Activated CD4-positive, alpha-beta T cell treated with anti-CD3 and anti-CD28 coated beads for 4 hours (primary cell): Measurements from ENCODE around the gene FAM20A.
"Not testable (repeated sequence)": the region's sequence is repeated elsewhere in the genome, so short reads cannot be mapped to it uniquely, and the experiment has no call there.

Source experiments
- DNase-seq, 2 donors: peaks; one replicate each; pipeline ENCODE4 v3.0.0-alpha.2; 2020

The FAM20A gene

GRCh38 chr17:68564415-68565111 lies 36.6 kb downstream of the FAM20A start:
- DNase-seq = no peak

- DNase-seq = no peak
Measured at GRCh38 chr17:68562736-68563135, 38.4 kb downstream of the FAM20A start.

DNA sequence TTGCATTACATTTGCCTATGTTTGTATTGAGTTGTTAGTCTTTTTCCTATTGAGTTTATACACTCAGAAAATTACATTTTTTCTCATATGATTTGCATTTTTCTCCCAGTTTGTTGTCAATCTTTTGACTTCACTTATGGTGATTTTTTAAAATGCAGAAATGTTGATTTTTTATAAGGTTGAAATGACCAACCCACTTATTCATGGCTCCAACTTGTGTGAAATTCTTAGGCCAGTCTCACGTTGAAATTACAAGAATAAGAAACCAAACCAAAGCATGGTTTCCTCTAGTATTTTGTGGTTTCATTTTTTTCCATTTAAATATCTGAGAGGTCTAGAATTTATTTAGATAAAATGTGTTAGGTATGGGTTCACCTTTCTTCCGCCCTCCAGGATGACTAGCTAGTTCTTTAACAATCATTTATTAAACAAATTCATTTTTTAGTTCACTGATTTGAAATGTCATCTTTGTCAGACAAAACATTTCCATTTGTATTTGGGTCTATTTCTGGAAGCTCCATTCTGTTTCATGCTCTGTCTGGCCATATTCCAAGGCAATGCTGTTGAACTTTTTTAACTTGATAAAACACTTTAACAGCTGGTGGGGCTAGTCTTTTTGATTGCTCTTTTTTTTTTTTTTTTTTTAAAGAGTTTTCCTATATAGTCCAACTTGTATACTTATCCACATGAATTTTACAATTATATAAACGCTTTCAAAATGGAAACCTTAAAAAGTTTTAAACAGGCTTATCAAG lies 40.0 kb downstream of the FAM20A start:
- no peak for DNase-seq

DNA sequence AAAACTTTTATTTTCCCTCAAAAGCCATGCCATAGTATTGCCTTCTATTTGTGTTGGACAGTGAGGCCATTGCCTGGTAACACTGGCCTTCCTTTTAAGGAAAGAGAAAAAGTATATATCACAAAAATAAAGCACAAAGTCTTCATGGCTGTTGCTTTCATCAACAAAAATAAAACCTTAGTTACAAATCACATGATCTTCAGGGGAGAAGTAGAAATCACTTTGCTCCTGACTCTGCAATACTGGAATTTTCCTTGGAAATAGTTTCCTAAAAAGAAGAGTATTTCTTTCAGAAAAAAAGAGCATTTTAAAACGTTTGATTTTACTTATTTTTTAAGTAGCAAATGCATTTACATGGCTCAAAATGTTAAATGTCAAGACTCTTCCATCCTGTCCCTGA lies 41.9 kb downstream of the FAM20A start:
- DNase-seq = no peak

DNA sequence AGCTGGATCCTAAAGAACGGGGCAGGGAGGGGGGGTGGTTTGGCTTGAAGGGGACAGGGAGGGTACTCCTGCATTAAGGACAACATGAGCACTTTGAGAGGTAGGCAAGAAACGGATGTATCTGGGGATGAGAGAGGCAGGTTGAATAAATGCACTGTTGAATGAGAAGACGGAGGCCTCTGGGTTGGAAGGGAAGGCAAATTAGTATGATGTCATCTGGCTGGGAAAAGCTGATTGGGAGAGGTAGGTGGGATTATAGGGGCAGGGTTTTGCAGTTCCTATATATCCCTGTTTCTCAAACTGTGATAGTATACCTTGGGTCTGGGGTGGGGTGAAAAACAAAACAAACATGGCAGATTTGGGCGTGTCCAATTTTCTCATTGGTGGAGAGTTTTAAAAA lies 44.6 kb downstream of the FAM20A start:
- no peak for DNase-seq

DNA sequence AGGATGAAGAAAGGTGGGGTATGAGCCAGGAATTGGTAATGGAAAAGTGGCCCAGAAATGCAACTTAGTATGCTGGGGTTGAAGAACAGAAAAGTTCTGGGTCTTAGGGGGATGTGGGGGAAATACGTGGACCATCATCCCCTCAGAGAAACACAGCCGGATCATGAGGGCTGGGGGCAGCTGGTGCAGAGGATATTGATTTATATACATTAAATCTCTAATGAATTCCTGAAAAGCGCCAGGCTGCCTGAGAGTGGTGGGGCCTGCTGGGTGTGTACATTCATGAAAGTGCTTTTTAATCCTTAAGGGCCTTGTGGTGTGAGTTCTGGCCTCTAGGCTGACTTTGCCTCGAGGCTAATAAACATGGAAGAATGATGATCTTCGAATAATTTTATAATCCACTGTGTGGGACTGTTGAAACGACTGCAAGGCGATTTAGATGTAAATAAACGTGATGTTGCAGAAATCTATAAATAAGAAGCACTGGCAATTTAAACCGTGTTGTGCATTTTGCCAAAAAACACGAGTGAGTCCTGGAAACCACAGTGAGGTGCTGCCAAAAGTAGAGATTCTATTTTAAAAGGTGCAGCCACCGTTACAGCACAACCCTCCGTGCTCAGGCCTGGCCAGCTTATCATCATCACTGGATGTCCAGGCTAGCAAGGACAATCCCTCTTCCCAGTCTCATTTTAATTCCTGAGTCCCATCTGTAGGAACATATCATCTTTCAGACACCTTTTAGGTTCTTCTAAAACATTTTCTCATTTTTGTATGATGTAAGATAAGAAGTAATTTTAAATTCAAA lies 56.9 kb downstream of the FAM20A start:
- no peak for DNase-seq

DNA sequence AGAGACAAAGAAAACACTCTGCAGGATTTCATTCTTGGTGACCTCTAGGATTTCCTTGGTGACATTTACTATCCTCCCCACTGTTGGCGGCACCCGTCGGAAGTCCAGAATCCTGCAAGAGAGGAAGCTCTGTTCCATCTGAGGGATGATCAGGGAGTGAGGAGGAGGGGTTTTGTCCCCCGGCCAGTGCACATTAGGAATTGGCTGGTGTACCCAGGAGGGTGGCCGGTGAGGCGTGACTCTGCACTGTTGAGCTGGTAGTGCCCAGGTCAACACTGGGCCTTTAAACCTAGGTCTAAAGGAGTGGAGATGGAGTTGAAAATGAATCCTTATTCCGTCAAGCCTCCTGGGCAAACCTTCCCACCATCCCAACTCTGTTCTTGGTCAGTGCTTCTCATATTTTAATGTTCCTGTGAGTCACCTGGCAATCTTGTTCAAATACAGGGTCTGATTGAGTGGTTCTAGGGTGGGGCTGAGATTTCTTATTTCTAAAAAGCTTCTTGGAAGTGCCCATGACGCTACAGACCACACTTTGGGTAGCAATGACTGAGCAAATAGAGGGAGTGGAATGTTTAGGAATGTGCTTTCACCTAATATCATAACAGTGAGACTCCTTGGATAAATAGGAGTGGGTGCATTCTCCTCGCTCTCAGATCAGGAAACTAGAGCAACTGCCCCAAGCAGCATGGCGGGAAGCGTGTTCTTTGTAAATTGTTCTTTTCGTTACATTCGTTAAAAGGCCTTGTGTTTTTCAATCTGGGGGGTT lies 58.3 kb downstream of the FAM20A start:
- no peak for DNase-seq

DNA sequence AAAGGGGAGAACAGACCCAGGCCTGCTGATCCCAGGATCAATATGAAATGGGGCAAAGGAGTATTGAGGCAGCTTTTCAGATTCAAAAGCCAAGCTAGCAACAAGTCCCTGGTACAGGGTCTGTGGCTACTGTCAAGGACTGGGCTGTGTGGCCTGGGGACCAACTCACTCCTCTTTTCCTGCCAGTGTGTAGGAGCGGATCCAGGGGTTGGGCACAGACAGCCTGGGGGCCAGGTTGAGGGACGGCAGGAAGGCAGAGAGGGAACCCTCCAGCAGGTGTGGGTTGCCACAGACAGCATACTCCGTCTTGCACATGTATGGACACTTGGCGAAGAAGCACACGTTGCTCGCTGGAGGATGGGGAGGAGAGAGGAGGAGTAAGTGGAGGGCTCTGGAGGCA lies 59.4 kb downstream of the FAM20A start:
- no peak for DNase-seq

GRCh38 chr17:68540981-68541380 lies 60.2 kb downstream of the FAM20A start:
- no peak for DNase-seq

DNA sequence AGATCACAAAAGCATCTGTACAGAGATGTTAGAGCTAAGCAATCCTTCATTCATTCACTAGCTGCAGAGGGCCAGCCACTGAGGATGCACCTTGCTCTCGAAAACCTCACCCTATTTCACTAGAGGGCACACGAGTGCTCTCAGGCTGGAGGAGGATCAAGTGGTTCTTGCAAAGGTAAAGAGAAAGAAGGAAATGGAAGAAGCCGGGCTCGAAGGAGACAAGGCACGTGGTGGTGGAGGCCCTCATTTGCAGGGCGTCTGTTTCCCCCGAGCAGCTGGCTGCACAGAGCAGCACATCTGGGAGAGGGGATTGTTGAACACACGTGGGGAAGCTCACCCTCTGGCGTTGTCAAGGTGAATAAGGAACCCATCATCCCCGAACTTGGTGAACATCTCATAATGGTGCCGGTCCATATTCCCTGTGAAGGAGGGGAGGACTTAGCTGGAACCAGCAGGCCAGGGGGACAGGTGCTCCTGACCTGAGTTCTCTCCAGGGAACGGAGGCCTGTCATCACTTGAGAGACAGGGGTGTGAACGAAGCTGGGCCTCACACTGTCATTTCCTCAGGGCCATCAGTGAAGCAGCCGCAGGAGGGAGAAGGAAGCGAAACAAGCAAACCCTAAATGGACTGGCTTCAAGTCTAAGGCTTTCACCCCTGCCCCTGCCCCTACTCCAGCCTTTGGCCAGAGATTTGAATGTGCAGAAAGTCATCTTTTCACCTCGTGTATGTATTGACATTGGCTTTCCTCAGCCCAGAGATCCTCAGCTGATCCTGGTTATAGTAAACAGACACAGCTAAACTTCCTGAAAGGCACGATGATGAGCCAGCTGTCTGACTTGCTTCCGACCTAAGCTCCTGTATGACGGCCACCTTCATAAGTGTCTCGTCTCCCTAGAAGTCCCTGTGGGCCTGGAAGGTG lies 61.4 kb downstream of the FAM20A start:
- DNase-seq = no peak

- no peak for DNase-seq
Measured at GRCh38 chr17:68535922-68536321, 65.2 kb downstream of the FAM20A start.

- DNase-seq = no peak
Measured at GRCh38 chr17:68534695-68535088, 66.5 kb downstream of the FAM20A start.

DNA sequence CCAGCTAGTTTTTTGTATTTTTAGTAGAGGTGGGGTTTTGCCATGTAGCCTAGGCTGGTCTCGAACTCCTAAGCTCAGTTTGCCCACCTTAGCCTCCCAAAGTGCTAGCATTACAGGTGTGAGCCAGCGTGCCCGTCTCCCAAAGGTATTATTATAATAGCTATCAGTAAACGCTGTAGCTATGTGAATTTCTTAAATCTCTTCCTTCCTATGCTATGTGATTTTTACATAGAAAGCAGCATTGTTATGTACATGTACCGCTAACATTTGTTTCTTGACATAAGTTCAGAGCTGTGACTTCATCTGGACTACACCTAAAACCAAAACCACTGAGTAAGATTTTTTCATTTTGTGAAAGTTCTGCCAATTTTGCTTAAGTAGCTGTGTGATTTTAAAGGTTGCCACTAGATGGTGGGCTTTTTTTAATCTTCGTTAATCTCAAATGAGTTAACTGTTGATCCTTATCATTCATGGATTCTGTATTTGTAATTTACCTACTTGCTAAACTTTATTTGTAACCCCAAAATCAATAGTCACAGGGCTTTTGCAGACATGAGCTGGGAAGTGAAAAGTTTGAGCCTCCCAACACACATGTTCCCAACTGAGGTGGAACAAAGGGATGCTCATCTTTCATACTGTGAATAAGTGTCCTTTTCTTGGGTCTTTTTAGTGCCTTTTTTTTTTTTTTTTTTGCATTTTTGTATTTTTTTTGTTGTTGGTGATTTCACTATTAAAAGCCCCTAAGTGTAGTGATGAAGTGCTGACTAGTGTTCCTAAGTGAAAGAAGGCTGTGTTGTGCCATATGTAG lies 67.1 kb downstream of the FAM20A start:
- DNase-seq = no peak

GRCh38 chr17:68532826-68533225 lies 68.3 kb downstream of the FAM20A start:
- DNase-seq = no peak

GRCh38 chr17:68531252-68531651 lies 69.9 kb downstream of the FAM20A start:
- DNase-seq = no peak

GRCh38 chr17:68527314-68527713 lies 73.9 kb downstream of the FAM20A start:
- DNase-seq = no peak

DNA sequence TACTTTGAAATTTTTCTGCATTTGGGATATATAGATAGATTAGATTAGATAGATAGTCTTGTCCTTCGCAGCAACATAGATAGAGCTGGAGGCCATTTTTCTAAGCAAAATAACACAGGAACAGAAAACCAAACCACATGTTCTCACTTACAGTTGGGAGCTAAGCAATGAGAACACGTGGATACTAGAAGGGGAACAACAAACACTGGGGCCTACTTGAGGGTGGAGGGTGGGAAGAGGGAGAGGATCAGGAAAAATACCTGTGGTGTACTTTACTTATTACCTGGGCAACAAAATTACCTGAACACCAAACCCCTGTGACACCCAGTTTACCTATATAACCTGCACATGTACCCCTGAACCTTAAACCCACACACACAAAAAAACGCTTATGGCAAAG lies 74.6 kb downstream of the FAM20A start:
- no peak for DNase-seq

- DNase-seq = no peak
Measured at GRCh38 chr17:68522266-68522665, 78.9 kb downstream of the FAM20A start.

DNA sequence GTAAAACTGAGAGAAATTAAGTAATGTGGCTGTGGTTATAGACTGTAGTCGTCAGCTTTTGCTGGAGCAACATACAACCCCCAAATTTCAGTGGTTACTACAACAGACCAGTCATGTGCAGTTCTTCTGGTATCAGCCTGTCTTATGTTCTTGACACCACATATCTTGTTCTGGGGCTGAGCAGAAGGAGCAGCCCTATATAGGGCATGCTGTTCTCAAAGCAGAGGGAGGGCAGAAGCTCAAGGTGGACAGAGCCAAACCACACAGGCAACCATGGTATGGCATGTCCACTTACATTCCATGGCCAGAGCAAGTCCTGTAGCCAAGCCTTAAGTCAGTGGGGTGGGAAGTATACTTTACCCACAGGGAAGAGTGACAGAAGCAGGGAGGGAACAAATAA lies 81.3 kb downstream of the FAM20A start:
- DNase-seq = no peak

DNA sequence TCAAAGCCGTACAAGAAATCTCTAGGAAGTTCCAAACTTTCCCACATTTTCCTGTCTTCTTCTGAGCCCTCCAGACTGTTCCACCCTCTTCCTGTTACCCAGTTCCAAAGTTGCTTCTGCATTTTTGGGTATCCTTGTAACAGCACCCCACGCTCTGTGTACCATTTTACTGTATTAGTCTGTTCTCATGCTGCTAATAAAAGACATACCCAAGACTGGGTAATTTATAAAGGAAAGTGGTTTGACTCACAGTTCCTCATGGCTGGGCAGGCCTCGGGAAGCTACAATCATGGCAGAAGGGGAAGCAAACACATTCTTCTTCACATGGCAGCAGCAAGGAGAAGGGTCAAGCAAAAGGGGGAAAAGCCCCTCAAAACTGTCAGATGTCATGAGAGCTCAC lies 82.1 kb downstream of the FAM20A start:
- DNase-seq = not testable (repeated sequence)
